ENCODE results near the gene RBM44. TPM values are rescaled to one million over a fixed set of nuclear protein-coding genes. Genes with fewer than 3 reads are reported as not detected.
"Not testable (repeated sequence)": the region's sequence is repeated elsewhere in the genome, so short reads cannot be mapped to it uniquely, and the experiment has no call there.

The RBM44 gene
- total RNA-seq, 1 donor from 2014 or later, result 0.33 TPM

GRCh38 chr2:237782181-237782580 is 16.4 kb upstream of the RBM44 start:
- no peak for DNase-seq (ENCODE audit: low read depth, low spot score)

GRCh38 chr2:237783678-237784077 is 14.9 kb upstream of the RBM44 start:
- DNase-seq (ENCODE audit: low read depth, low spot score), result not testable (repeated sequence)

- DNase-seq (ENCODE audit: low read depth, low spot score), result no peak
Measured at GRCh38 chr2:237786936-237787335, 11.6 kb upstream of the RBM44 start.

GRCh38 chr2:237790353-237790752 is 8.2 kb upstream of the RBM44 start:
- DNase-seq (ENCODE audit: low read depth, low spot score), result no peak

- DNase-seq (ENCODE audit: low read depth, low spot score), result no peak
Measured at GRCh38 chr2:237791977-237792727, 6.4 kb upstream of the RBM44 start.

- no peak for DNase-seq (ENCODE audit: low read depth, low spot score)
Measured at GRCh38 chr2:237797253-237797652, 1.3 kb upstream of the RBM44 start.

GRCh38 chr2:237799060-237799428 is 465 bp downstream of the RBM44 start:
- no peak for DNase-seq (ENCODE audit: low read depth, low spot score)

GRCh38 chr2:237801466-237801865 is 2.9 kb downstream of the RBM44 start:
- DNase-seq (ENCODE audit: low read depth, low spot score), result no peak

GRCh38 chr2:237806334-237806733 is 7.8 kb downstream of the RBM44 start:
- no peak for DNase-seq (ENCODE audit: low read depth, low spot score)

- no peak for DNase-seq (ENCODE audit: low read depth, low spot score)
Measured at GRCh38 chr2:237815637-237816036, 17.1 kb downstream of the RBM44 start.

- no peak for DNase-seq (ENCODE audit: low read depth, low spot score)
Measured at GRCh38 chr2:237816531-237816930, 18.0 kb downstream of the RBM44 start.

GRCh38 chr2:237818066-237818473 is 19.5 kb downstream of the RBM44 start:
- DNase-seq (ENCODE audit: low read depth, low spot score), result no peak

GRCh38 chr2:237819231-237819630 is 20.7 kb downstream of the RBM44 start:
- no peak for DNase-seq (ENCODE audit: low read depth, low spot score)

GRCh38 chr2:237820421-237820820 is 21.8 kb downstream of the RBM44 start:
- no peak for DNase-seq (ENCODE audit: low read depth, low spot score)

GRCh38 chr2:237823544-237823943 is 25.0 kb downstream of the RBM44 start:
- DNase-seq (ENCODE audit: low read depth, low spot score), result no peak

- DNase-seq (ENCODE audit: low read depth, low spot score), result no peak
Measured at GRCh38 chr2:237824085-237824484, 25.5 kb downstream of the RBM44 start.

- DNase-seq (ENCODE audit: low read depth, low spot score), result no peak
Measured at GRCh38 chr2:237827421-237827987, 28.9 kb downstream of the RBM44 start.

GRCh38 chr2:237830522-237830921 is 31.9 kb downstream of the RBM44 start:
- no peak for DNase-seq (ENCODE audit: low read depth, low spot score)

GRCh38 chr2:237833546-237833945 is 35.0 kb downstream of the RBM44 start:
- DNase-seq (ENCODE audit: low read depth, low spot score), result no peak

GRCh38 chr2:237835372-237835771 is 36.8 kb downstream of the RBM44 start:
- DNase-seq (ENCODE audit: low read depth, low spot score), result no peak

GRCh38 chr2:237841051-237841450 is 42.5 kb downstream of the RBM44 start:
- no peak for DNase-seq (ENCODE audit: low read depth, low spot score)

- DNase-seq (ENCODE audit: low read depth, low spot score), result not testable (repeated sequence)
Measured at GRCh38 chr2:237848940-237849339, 50.4 kb downstream of the RBM44 start.

GRCh38 chr2:237854295-237854694 is 55.7 kb downstream of the RBM44 start:
- DNase-seq (ENCODE audit: low read depth, low spot score), result no peak

All from pulmonary artery endothelial cell (primary cell).